Measurements from ENCODE around the gene PACS2. TPM values are rescaled to one million over a fixed set of nuclear protein-coding genes. Genes with fewer than 3 reads are reported as not detected.

PACS2 gene
- total RNA-seq, 2 donors from 2014 or later = 48.5 to 124 TPM

- TF ChIP-seq POLR2A (IDR thresholded peaks at IDR 0.05) (no peak), CTCF (IDR thresholded peaks at IDR 0.05) (no peak)
- Histone ChIP-seq H3K36me3 (no peaks in the 10 kb centered on the region), H3K4me3 (no peak overlapping the region), H3K4me1 (replicated peaks) (peaks cover 9% of the 10 kb centered on the region), H3K27ac (no peak overlapping the region), H3K27me3 (replicated peaks; ENCODE audit: insufficient read depth) (no peaks in the 10 kb centered on the region), H3K9me3 (no peaks in the 10 kb centered on the region)
- intact Hi-C loops (cut with DNase I) = no loop called here
- no peak for DNase-seq (ENCODE audit: low spot score)
- WGBS = 94% methylated on average over 12 of the region's 12 CpGs
Measured at GRCh38 chr14:105424861-105425260, 110.3 kb downstream of the PACS2 start.

- Histone ChIP-seq H3K4me3 (no peak overlapping the region), H3K27me3 (replicated peaks; ENCODE audit: insufficient read depth) (no peaks in the 10 kb centered on the region), H3K36me3 (no peaks in the 10 kb centered on the region), H3K27ac (no peak overlapping the region), H3K4me1 (replicated peaks) (peaks cover 9% of the 10 kb centered on the region), H3K9me3 (no peaks in the 10 kb centered on the region)
- no peak for DNase-seq (ENCODE audit: low spot score)
- intact Hi-C loops (cut with DNase I) = no loop called here
- TF ChIP-seq CTCF (IDR thresholded peaks at IDR 0.05) (no peak), POLR2AphosphoS5 (IDR thresholded peaks at IDR 0.05) (no peak)
- WGBS = 94% methylated on average over 20 of the region's 23 CpGs
Measured at GRCh38 chr14:105425823-105426247, 111.3 kb downstream of the PACS2 start.

GRCh38 chr14:105426416-105427130 is 112.0 kb downstream of the PACS2 start:
- WGBS = 97% methylated on average over 19 of the region's 21 CpGs
- Histone ChIP-seq H3K4me1 (replicated peaks) (peaks cover 2% of the 10 kb centered on the region), H3K27ac (no peak overlapping the region), H3K9me3 (no peaks in the 10 kb centered on the region), H3K36me3 (no peaks in the 10 kb centered on the region), H3K27me3 (replicated peaks; ENCODE audit: insufficient read depth) (no peaks in the 10 kb centered on the region), H3K4me3 (no peak overlapping the region)
- TF ChIP-seq POLR2A (IDR thresholded peaks at IDR 0.05) = no peak
- TF ChIP-seq CTCF (IDR thresholded peaks at IDR 0.05) = no peak
- no peak for TF ChIP-seq POLR2AphosphoS5 (IDR thresholded peaks at IDR 0.05)
- intact Hi-C loops (cut with DNase I) = no loop called here
- DNase-seq (ENCODE audit: low spot score) = no peak

GRCh38 chr14:105427412-105427811 is 112.9 kb downstream of the PACS2 start:
- no peak for DNase-seq (ENCODE audit: low spot score)
- intact Hi-C loops (cut with DNase I) = no loop called here
- WGBS = 98% methylated on average over 10 of the region's 10 CpGs
- H3K36me3 ChIP-seq = no peaks in the 10 kb centered on the region
- no peaks in the 10 kb centered on the region for H3K9me3 ChIP-seq
- H3K27me3 ChIP-seq (replicated peaks; ENCODE audit: insufficient read depth) = no peaks in the 10 kb centered on the region
- no peak for TF ChIP-seq POLR2A (IDR thresholded peaks at IDR 0.05)
- no peak for TF ChIP-seq POLR2AphosphoS5 (IDR thresholded peaks at IDR 0.05)
- no peaks in the 10 kb centered on the region for H3K4me1 ChIP-seq (replicated peaks)
- no peak overlapping the region for H3K4me3 ChIP-seq
- H3K27ac ChIP-seq = no peak overlapping the region

- intact Hi-C loops (cut with DNase I) = no loop called here
- WGBS = 95% methylated on average over 9 of the region's 9 CpGs
- H3K4me3 ChIP-seq = no peak overlapping the region
Measured at GRCh38 chr14:105427936-105428485, 113.5 kb downstream of the PACS2 start.

More at GRCh38 chr14:105427936-105428485, 113.5 kb downstream of the PACS2 start:
- H3K27me3 ChIP-seq (replicated peaks; ENCODE audit: insufficient read depth) = no peaks in the 10 kb centered on the region
- no peaks in the 10 kb centered on the region for H3K36me3 ChIP-seq
- TF ChIP-seq CTCF (IDR thresholded peaks at IDR 0.05) (no peak), POLR2A (IDR thresholded peaks at IDR 0.05) (no peak), POLR2AphosphoS5 (IDR thresholded peaks at IDR 0.05) (no peak)
- H3K4me1 ChIP-seq (replicated peaks) = no peaks in the 10 kb centered on the region
- no peak overlapping the region for H3K27ac ChIP-seq
- no peak for DNase-seq (ENCODE audit: low spot score)
- no peaks in the 10 kb centered on the region for H3K9me3 ChIP-seq

Data from prostate gland (tissue), 2 donors.